KOPT-K1 (cell line): Measurements from ENCODE around the gene BARX2.

Source experiments
- H3K27ac ChIP-seq: fragments of 200-600 bp; sonication (generic); 2 replicates; pipeline ENCODE4 v1.5.1; 2016; ENCODE audit warnings: antibody characterized with exemption, mild to moderate bottlenecking, low read depth, low read length; ENCODE audit not compliant: poor library complexity, severe bottlenecking
- H3K36me3 ChIP-seq: fragments of 200-600 bp; sonication (generic); 2 replicates; pipeline ENCODE4 v1.5.1; 2017; ENCODE audit warnings: antibody characterized with exemption, mild to moderate bottlenecking, low read length, moderate library complexity; ENCODE audit not compliant: insufficient read depth
- H3K9me3 ChIP-seq: fragments of 200-600 bp; sonication (generic); 2 replicates; pipeline ENCODE4 v1.5.1; 2017; ENCODE audit warnings: antibody characterized with exemption, low read length, mild to moderate bottlenecking; ENCODE audit not compliant: insufficient read depth, poor library complexity, severe bottlenecking

BARX2 gene

DNA sequence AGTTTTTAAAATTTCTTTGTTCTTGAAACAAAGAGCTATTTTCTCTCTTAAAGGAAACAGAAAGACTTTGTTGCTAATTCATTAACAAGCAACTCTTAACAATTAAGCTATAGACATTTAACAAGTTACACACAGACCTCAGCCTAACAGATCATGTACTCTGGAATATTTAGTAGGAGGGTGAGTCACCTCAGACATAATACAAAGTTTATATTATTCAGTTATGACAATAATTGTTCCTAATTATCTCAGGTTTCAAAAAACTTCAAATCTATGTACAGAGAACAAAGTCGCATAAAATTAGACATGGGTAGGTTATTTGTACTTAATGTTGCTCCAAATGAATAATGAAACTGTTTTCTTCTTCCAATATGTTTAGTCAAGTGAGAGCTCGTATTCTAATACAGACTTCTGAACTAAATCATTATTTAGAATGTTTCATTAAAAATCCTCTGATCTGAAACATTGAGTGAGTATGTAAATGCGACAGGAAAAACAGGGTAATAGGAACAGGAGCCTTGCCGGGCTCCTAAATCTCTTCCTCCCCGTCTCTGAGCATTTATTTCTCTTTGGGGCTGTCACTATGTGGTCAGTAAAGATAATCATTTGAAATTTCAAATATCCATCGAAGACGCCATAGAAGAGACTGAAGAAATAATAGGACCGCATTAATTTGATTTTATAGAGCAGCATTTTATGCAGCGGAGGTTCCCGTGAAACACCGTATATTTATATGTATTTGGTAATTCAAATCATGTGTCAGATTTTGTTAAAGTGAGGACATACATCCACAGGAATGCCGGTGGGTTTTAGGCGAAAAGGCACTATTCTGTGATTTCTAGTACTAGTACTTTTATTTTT lies 8.7 kb upstream of the BARX2 start:
- H3K27ac ChIP-seq, result no peak overlapping the region

DNA sequence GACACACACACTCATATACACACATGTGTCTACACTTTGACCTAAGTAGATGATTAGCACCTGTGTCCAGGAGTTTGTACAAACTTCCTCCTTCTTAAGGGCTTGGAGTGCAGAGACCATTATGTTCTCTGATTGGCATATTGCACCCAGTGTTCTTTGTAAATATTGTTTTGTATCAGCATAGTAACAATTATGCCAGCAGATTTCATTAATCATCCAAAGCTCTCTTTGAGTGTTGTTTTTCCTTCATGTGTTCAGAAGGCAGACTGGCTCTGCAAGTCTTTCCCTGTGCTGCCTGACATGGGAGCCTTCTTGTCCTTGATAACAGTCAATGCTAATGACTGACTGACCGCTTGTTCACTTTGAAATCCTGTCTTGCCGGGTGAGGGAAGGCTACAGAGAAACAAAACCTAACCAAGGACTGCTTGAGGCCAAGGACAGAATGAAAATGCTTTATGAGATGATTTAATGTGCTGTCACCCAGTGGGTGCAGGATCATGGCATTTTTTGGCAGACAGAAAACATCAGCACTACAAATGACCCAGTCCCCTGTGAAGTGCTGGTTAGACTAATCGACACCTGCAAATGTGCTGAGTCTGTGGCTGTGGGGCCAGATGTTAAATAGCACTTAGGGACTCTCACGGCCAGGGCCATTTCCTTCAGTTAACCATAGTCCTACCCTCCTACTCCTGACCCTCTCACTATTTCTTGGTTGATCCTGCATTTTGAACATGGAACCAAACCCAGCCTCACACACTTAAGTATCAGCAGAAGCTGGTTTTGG lies 6.6 kb upstream of the BARX2 start:
- H3K36me3 ChIP-seq, result no peaks in the 10 kb centered on the region
- H3K27ac ChIP-seq, result no peak overlapping the region
- peaks cover 11% of the 10 kb centered on the region for H3K9me3 ChIP-seq

More for the DNA sequence above, 8.7 kb upstream of the BARX2 start:
- no peaks in the 10 kb centered on the region for H3K36me3 ChIP-seq
- H3K9me3 ChIP-seq, result no peaks in the 10 kb centered on the region

DNA sequence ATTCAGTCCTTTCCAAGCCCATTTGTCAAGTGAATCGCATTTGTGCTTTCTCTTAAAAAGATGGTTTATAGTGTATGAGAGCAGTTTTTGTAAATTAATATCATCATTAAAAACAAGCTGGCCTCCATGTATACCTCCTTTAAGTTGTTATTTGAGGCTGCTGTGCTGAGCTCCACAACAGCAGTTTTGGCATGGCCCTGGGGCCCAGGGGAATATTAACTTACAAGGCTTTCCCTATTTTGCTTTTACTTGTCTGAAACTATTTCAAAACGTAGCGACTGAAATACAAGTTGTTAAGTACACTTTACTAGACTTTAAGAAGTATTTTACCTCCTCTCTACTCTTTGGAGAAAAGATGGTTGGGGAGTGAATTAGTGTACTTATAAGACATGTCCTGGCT lies 4.9 kb upstream of the BARX2 start:
- no peaks in the 10 kb centered on the region for H3K36me3 ChIP-seq
- H3K9me3 ChIP-seq, result peaks cover 25% of the 10 kb centered on the region
- H3K27ac ChIP-seq, result no peak overlapping the region

DNA sequence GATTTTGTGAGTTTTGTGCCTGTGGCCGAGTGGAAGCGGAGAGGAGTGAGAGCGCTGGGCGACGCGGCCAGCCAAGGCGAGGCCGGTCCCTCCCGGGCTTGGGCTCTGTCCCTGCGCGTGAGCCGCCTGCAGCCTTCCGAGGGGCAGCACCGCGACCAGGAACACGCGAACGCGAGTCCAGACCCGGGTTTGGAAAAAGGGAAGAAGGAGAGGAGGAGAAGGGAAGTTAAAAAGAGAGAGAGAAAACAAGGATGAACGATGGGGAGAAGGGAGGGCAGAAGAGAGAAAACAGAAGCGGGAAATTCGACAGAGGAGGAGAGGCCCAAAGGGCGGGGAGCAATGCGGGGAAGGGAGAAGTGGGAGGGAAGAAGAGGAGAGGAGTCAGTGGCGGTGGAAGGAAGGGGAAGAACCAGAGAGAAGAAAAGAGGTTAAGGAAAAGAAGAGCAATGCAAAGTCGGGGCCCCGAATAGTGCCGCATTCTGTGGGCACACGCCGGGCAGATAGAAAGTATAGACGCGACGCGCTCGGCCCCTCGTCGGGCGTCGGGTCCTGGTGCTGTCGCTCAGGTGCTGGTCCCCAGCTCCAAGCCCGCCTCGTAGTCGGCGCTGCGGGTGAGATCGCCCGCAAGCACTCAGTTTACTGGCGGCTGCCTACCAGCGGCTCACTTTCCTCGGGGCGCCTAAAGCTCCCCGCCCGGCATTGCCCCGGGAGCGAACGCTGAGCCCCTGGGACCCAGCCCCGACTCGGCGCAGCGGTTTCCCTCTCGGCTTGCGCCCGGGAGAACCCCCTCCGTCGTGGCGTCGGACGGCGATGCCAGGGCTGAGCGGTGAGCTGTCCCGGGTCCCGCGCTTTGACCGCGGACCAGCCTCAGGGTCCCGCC lies 2.8 kb upstream of the BARX2 start:
- no peak overlapping the region for H3K27ac ChIP-seq
- no peaks in the 10 kb centered on the region for H3K36me3 ChIP-seq
- H3K9me3 ChIP-seq, result peaks cover 35% of the 10 kb centered on the region

DNA sequence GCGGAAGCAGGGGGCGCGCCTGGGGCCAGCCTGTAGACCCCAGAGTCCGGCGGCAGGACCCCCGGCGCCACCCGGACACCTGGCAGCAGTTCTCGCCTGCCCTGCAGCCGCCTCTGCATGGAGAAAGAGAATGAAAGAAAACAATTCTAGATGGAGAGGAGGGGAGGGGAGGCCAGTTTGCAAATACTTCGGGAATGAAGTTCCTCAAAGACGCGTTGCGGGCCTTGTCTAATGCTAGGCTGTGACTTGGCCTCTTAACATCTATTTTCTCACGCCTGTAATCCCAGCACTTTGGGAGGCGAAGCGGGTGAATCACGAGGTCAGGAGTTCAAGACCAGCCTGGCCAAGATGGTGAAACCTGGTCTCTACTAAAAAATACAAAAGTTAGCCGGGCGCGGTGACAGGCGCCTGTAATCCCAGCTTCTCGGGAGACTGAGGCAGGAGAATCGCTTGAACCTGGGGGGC lies 2.1 kb upstream of the BARX2 start:
- Histone ChIP-seq H3K27ac (no peak overlapping the region), H3K36me3 (no peaks in the 10 kb centered on the region), H3K9me3 (peaks cover 35% of the 10 kb centered on the region)

DNA sequence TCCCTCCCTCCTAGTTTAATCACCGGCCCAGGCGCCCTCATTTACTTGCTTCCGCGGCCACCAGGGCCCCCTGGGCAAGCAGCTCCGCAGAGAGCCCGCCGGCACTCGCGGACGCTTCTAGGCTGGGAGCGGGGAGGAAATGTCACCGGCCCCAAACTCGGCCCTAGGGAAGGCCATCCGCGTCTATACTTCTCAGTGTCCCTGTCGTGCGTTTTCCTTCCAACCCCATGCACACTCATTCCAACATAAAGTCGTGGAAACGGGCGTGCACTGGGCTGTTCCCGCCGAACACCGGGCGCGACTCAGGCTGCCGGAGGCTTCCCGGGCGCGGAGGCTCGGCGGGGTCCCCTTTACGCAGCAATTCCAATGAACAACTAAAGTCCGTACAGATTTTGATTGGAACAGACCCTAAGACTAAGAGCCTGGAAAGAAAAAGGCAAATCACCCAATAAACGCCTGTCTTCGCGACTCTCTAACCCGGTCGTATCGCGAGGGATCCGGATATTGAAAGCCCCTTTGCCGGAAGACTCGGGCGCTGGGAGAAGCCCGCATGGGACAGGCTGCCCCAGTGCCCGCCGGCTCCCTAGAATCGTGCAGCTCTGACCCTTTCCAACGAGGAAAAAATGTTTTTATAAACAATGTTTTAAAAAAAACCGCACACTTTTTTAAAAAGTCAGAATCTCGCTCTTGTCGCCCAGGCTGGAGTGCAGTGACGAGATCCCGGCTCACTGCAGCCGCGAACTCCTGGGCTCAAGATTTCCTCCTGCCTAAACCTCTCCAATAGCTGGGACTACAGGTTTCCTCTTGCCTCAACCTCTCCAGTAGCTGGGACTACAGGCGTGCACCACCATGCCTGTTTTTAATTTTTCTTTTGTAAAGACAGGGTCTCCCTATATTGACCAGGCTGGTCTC lies 1.3 kb upstream of the BARX2 start:
- H3K9me3 ChIP-seq, result peaks cover 35% of the 10 kb centered on the region
- H3K36me3 ChIP-seq, result no peaks in the 10 kb centered on the region
- no peak overlapping the region for H3K27ac ChIP-seq

DNA sequence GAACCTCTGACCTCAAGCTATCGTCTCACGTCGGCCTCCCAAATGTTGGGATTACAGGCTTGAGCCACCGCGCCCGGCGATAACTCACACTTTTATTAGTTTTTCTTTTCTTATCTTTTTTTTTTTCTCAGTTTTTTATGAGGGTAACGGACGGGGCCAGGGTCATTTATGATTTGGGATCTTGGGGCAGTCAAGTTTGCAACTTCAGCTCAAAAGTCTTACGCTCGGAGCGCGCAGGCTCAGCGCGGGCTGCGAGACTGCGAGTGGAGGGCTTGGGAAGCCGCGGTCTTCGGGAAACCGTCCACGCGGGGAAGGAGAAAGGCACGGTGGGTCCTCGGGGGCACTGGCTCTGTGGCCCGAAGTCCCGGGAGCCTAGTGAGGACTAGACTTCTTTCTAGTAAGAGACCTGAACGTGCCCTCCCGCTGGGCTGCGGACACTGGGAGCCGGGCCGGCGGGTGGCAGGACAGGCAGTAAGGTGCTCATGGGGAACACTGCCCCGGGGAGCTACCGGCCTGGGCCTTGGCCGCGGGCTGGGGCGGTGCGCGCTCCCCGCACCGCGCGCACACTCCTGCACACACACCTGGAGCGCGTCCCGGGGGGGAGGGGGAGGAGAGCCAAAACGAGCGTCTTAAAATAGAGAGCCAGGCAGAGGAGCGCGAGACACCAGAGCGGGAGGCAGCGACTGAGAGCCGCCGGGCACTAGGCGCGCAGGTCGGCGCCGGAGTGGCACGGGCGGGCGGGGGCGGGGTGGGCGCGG lies 476 bp upstream of the BARX2 start:
- Histone ChIP-seq H3K27ac (no peak overlapping the region), H3K36me3 (no peaks in the 10 kb centered on the region), H3K9me3 (peaks cover 35% of the 10 kb centered on the region)

DNA sequence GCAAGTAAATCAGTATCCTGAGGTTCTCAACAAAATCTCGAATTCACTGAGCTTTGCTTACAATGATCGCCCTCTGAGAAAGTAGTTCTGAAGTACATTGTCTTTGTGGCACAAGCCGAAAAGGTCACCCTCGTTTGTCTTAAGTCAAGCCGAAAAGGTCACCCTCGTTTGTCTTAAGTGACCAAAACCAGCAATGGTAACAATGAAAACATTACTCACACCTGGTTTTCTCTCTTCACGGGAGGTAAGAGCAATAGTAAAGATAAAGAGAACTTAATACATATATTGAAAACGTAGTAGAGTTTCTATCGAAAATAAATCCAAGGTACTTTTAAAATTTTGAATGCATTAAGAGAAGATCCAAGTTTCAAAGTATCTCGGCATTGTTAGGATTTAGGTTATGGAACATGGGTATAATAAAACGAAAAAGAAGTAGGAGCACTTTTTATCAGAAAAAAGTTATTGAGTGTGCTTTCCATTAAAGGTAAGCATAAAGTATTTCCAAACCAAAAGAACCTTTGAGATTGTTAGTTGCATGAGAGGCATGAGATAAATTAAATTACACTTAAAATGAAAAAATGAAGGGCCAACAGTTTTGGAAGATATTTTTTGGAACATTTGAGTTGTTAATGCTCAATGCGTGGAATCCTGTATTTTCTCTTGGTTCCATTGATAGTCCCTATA lies 1.2 kb downstream of the BARX2 start:
- peaks cover 35% of the 10 kb centered on the region for H3K9me3 ChIP-seq
- H3K27ac ChIP-seq, result no peak overlapping the region
- H3K36me3 ChIP-seq, result no peaks in the 10 kb centered on the region

DNA sequence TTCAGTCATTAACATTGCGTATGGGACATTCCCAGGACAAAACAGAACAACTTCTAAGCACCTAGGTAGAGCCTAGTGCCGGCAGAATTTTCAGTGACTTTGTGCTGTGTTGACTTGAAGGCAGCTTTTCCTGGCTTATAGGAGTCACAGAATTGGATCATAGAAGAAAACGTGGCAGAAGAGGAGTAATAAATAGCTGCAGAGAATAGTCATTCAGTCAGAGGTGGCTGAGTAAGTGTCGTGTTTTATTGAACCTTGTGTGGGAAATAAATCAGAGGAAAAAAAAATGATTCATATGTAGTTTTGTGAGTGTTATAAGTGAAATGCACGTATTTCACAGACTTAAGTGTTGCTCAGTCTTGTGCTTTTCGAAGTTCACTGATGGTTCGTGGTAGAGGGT lies 2.1 kb downstream of the BARX2 start:
- Histone ChIP-seq H3K9me3 (peaks cover 35% of the 10 kb centered on the region), H3K27ac (no peak overlapping the region), H3K36me3 (no peaks in the 10 kb centered on the region)

DNA sequence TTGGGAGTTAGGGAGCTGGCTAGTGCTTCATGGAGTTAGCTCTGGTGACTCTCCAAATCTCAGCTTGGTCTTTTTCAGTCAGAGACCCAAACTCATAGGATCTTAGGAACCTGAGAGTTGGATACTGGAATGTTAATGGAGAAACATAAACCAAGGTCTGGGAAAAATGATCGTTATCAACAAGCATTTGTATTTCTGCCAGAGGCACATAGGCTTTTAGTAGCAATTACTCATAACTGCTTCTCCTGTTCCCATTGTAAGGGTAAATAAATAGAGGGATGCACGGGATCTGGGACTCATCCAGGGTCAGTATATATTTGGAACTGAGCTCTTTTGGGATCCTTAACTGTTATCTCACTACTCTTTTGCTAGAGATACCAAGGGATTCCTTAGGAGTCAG lies 4.8 kb downstream of the BARX2 start:
- H3K36me3 ChIP-seq, result no peaks in the 10 kb centered on the region
- peaks cover 10% of the 10 kb centered on the region for H3K9me3 ChIP-seq
- no peak overlapping the region for H3K27ac ChIP-seq

DNA sequence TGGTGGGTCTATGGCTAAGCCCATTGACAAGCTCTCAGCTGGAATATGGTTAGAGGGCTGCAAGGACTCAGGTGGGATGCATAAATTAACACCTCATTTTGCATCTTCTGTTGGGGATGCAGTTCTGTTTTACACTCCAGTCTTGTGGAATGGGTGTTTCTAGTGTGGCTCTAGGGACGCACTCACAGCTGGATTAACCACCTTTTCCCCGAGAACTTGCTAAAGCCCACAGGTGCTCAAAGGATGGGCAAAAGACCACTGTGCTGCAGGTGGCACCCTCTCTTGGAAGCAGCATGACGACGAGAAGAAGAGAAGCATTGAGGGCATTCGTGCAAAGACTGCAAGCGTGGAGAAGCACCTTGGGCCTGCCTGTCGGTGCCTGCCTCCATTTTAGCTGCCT lies 6.9 kb downstream of the BARX2 start:
- Histone ChIP-seq H3K36me3 (no peaks in the 10 kb centered on the region), H3K9me3 (no peaks in the 10 kb centered on the region), H3K27ac (no peak overlapping the region)

DNA sequence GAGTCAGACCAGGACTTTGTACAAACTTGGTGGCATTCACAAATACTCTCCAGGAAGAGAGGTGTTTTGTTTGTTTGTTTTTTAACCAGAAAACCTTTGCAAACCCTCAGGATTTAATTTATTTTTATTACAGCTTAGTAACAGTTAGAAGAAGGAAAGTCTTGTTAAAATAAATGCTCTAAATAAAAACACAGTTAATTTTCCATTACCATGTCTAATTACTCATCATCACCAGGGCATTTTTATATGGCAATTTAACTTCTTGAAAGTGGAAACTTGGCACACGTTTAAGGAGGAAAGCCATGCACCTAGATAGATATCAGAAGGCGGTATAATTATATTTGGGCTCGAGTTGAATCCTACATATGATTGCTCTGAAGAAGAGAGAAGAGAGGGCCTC lies 7.4 kb downstream of the BARX2 start:
- H3K36me3 ChIP-seq, result no peaks in the 10 kb centered on the region
- H3K27ac ChIP-seq, result no peak overlapping the region
- no peaks in the 10 kb centered on the region for H3K9me3 ChIP-seq

DNA sequence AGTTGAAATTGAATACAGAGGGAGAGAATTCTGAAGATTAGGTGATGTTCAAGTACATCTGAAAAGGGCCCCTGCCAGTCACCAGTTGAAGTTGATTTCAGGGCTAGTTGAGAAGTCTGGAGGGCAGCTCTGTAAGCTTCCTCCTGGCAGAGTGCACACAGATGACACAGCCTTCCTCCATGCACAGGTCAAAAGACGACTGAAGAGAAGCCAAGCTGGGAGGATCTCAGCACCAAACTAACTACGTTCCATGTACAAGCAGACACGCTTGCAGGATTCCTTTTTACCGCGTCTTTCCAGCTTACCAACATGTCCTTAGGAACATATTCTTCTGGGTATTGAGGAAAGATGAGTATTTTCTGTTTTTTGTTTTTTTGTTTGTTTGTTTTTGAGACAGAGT lies 7.9 kb downstream of the BARX2 start:
- no peaks in the 10 kb centered on the region for H3K9me3 ChIP-seq
- no peak overlapping the region for H3K27ac ChIP-seq
- no peaks in the 10 kb centered on the region for H3K36me3 ChIP-seq
